Lung (tissue), 12 donors: ENCODE results near the gene MCAT. TPM values are rescaled to one million over a fixed set of nuclear protein-coding genes. Genes with fewer than 3 reads are reported as not detected.
A peak's percentile ranks its signal among the peaks of the same experiment; 100 is the strongest.

Experiments
- ATAC-seq: fragments of 200-7000 bp; cut with Tn5 transposase; one replicate; pipeline ENCODE4 v1.9.1; 2020; ENCODE audit warnings: moderate number of reproducible peaks; ENCODE audit not compliant: insufficient read depth, low FRiP score
- DNase-seq, 3 donors: peaks; one replicate each; pipeline ENCODE4 v3.0.0-alpha.2; 2013 to 2017
- H3K27ac ChIP-seq, 2 donors: one replicate each; pipeline ENCODE4 v1.5.1; 2013; ENCODE audit warnings: mild to moderate bottlenecking in 2 of 2, moderate library complexity in 2 of 2, control low read depth in 1 of 2, inconsistent platforms in 1 of 2, low read depth in 1 of 2, low read length in 1 of 2
- H3K27me3 ChIP-seq, 3 donors: one replicate each; pipeline ENCODE4 v1.5.1; 2013; ENCODE audit warnings: low read length in 2 of 3; ENCODE audit not compliant: control insufficient read depth in 3 of 3, insufficient read depth in 3 of 3
- H3K36me3 ChIP-seq, 4 donors: one replicate each; pipeline ENCODE4 v1.5.1; 2013; ENCODE audit warnings: low read length in 4 of 4, mild to moderate bottlenecking in 1 of 4, moderate library complexity in 1 of 4; ENCODE audit not compliant: control insufficient read depth in 4 of 4, insufficient read depth in 4 of 4
- H3K4me1 ChIP-seq, 5 donors: one replicate each; pipeline ENCODE4 v1.5.1; 2013; ENCODE audit warnings: low read length in 5 of 5, mild to moderate bottlenecking in 2 of 5, moderate library complexity in 1 of 5; ENCODE audit not compliant: control insufficient read depth in 5 of 5, insufficient read depth in 5 of 5
- H3K4me3 ChIP-seq: one replicate; pipeline ENCODE4 v1.5.1; 2013; ENCODE audit warnings: mild to moderate bottlenecking, control low read depth, moderate library complexity
- H3K9ac ChIP-seq, 2 donors: one replicate each; pipeline ENCODE4 v1.5.1; 2013; ENCODE audit warnings: low read length in 2 of 2, control low read depth in 1 of 2; ENCODE audit not compliant: insufficient read depth in 1 of 2
- H3K9me3 ChIP-seq, 4 donors: one replicate each; pipeline ENCODE4 v1.5.1; 2013; ENCODE audit warnings: low read length in 3 of 4, mild to moderate bottlenecking in 1 of 4, moderate library complexity in 1 of 4; ENCODE audit not compliant: control insufficient read depth in 4 of 4, insufficient read depth in 3 of 4
- WGBS, 2 donors: extraction: QIAGEN DNeasy Blood & Tissue Kit; methylation state at CpG; one replicate each; pipeline ENCODE4 v1.1.7; 2013; 5-methylcytosine and 5-hydroxymethylcytosine counted together
- polyA plus RNA-seq, 2 donors: library from polyadenylated mRNA; stranded (reverse); fragments of 200-250 nt; gene quantifications; one replicate each; pipeline ENCODE4 v1.2.1, GENCODE V29; 2013
- total RNA-seq, 2 donors: library from RNA; depleted of rRNA in 1 of 2; stranded (reverse); fragments of >200 nt in 1 of 2; gene quantifications; one replicate each; pipeline ENCODE4 v1.2.1, GENCODE V29; 2014 to 2021
- TF ChIP-seq, protein P1 (sequence below): IDR thresholded peaks from 2 replicates; pipeline ENCODE4 v1.5.1; 2012; ENCODE audit warnings: mild to moderate bottlenecking; ENCODE audit errors: control extremely low read depth, extremely low read depth
- donor health status: control.
- donor health status: control.
- donor health status: Bipolar disorder and iron deficiency.
- donor health status: healthy.
- donor health status: DM: yes; HTN: yes; CAD: no.

The MCAT gene
- total and polyA plus RNA-seq, 4 donors, result 15.6 to 23.9 (median 21.0) TPM

DNA sequence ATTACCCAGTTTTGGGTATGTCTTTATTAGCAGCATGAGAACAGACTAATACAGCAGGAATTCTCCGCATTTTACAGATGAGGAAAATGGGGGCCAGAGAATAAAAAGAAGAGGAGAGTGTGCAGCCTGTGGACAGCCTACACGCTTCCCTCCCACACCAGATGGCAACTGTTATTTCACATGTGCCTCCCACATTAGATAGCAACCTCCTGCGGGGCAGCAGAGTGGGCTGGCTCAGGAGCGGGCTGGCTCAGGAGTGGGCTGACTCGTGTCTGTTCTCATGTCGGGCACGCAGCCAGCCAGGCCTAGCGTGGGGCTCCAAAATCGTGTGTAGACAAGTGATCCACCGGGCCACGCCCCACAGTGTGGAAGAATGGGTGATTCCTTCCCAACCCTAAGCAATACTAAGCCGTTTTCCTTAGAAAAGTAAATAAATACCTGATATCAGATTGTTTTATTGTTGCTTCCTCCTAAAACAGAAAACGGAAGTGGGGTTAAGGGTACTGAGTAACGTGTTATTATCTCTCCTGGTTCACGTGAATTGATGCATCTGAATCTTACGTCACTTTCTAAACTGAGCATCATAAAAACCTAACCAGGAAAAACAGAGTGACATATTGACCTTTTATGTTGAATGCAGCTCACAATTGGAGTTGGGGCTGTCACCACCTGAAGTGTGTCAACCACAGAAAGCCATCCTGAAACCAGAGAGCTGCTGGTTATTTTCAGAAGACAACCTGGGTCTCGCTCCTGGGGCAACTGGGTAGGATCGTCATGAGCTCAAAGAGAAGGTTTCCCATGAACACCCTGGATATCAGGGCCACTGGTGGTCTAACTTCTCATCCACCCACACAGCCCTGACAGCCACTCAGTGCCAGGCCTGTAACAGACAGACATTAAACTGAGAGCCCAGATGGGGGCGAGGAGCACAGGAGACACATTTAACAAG, 57.3 kb downstream of the MCAT start:
- no peak overlapping the region for H3K4me3 ChIP-seq
- ATAC-seq (no peak), DNase-seq (no peak)
- TF ChIP-seq, protein P1, sequence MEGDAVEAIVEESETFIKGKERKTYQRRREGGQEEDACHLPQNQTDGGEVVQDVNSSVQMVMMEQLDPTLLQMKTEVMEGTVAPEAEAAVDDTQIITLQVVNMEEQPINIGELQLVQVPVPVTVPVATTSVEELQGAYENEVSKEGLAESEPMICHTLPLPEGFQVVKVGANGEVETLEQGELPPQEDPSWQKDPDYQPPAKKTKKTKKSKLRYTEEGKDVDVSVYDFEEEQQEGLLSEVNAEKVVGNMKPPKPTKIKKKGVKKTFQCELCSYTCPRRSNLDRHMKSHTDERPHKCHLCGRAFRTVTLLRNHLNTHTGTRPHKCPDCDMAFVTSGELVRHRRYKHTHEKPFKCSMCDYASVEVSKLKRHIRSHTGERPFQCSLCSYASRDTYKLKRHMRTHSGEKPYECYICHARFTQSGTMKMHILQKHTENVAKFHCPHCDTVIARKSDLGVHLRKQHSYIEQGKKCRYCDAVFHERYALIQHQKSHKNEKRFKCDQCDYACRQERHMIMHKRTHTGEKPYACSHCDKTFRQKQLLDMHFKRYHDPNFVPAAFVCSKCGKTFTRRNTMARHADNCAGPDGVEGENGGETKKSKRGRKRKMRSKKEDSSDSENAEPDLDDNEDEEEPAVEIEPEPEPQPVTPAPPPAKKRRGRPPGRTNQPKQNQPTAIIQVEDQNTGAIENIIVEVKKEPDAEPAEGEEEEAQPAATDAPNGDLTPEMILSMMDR, result no peak
- H3K9me3 ChIP-seq, result no peaks in the 10 kb centered on the region
- no peaks in the 10 kb centered on the region for H3K27me3 ChIP-seq
- 80 to 88% methylated on average over 19 of the region's 19 CpGs for WGBS, 2 donors
- no peak overlapping the region for H3K9ac ChIP-seq
- peak overlapping the region; percentile 2 to 17 for H3K27ac ChIP-seq
- peaks cover 0 to 6% (median 0%) of the 10 kb centered on the region in 5 donors for H3K4me1 ChIP-seq
- no peaks in the 10 kb centered on the region for H3K36me3 ChIP-seq

Other genes with a start within 250 kb of the MCAT start
- 100 to 1,000 TPM in 1 of 2 donors, 10 to 100 TPM in 1; 75.6 to 149 TPM for gene PACSIN2, start 128.2 kb downstream of the MCAT start, total RNA-seq
- 10 to 100 TPM; 40.3 to 92.5 TPM for gene PACSIN2, start 128.2 kb downstream of the MCAT start, polyA plus RNA-seq
- 1 to 10 TPM; 6.6 to 8.0 TPM for gene TTLL1, start 54.0 kb downstream of the MCAT start, total RNA-seq
- 1 to 10 TPM; 3.8 to 4.7 TPM for gene TTLL1, start 54.0 kb downstream of the MCAT start, polyA plus RNA-seq
- gene BIK, start 32.6 kb downstream of the MCAT start, total RNA-seq, result 1 to 10 TPM; 2.7 to 6.1 TPM
- gene BIK, start 32.6 kb downstream of the MCAT start, polyA plus RNA-seq, result 1 to 10 TPM; 3.1 to 7.6 TPM
- gene TSPO, start 8.2 kb upstream of the MCAT start, total RNA-seq, result 100 to 1,000 TPM in 1 of 2 donors, 10 to 100 TPM in 1; 86.1 to 276 TPM
- 100 to 1,000 TPM; 292 to 707 TPM for gene TSPO, start 8.2 kb upstream of the MCAT start, polyA plus RNA-seq
- gene TTLL12, start 43.7 kb upstream of the MCAT start, total RNA-seq, result 10 to 100 TPM; 15.8 to 35.5 TPM
- gene TTLL12, start 43.7 kb upstream of the MCAT start, polyA plus RNA-seq, result 10 to 100 TPM; 20.0 to 30.7 TPM
- 1 to 10 TPM; 6.2 to 7.9 TPM for gene SCUBE1, start 200.0 kb upstream of the MCAT start, total RNA-seq
- gene SCUBE1, start 200.0 kb upstream of the MCAT start, polyA plus RNA-seq, result 1 to 10 TPM; 1.6 to 3.7 TPM